Cardiac fibroblast (primary cell): ENCODE data around the gene PALM.
A peak's percentile ranks its signal among the peaks of the same experiment; 100 is the strongest.

ENCODE experiments used
- DNase-seq, 2 donors: peaks; one replicate each; pipeline versions ENCODE4 v3.0.0 to v3.0.0-alpha.2; 2010; ENCODE audit warnings: low read depth in 2 of 2
- H3K4me3 ChIP-seq, 2 donors: replicated peaks in 1 of 2; 1 replicate in 1 of 2; 2 replicates in 1 of 2; pipeline ENCODE4 v1.5.1; 2011; ENCODE audit warnings: low read depth in 2 of 2, low read length in 2 of 2, mild to moderate bottlenecking in 2 of 2, moderate library complexity in 1 of 2
- TF ChIP-seq, protein P1 (sequence below): IDR thresholded peaks from one replicate; pipeline ENCODE4 v1.5.1; 2011; ENCODE audit warnings: low read depth, mild to moderate bottlenecking, low read length, inconsistent platforms

Gene PALM

GRCh38 chr19:757811-758668 is 49.3 kb downstream of the PALM start:
- DNase-seq = no peak
- TF ChIP-seq, protein P1, sequence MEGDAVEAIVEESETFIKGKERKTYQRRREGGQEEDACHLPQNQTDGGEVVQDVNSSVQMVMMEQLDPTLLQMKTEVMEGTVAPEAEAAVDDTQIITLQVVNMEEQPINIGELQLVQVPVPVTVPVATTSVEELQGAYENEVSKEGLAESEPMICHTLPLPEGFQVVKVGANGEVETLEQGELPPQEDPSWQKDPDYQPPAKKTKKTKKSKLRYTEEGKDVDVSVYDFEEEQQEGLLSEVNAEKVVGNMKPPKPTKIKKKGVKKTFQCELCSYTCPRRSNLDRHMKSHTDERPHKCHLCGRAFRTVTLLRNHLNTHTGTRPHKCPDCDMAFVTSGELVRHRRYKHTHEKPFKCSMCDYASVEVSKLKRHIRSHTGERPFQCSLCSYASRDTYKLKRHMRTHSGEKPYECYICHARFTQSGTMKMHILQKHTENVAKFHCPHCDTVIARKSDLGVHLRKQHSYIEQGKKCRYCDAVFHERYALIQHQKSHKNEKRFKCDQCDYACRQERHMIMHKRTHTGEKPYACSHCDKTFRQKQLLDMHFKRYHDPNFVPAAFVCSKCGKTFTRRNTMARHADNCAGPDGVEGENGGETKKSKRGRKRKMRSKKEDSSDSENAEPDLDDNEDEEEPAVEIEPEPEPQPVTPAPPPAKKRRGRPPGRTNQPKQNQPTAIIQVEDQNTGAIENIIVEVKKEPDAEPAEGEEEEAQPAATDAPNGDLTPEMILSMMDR = no peak
- H3K4me3 ChIP-seq = no peak overlapping the region

DNA sequence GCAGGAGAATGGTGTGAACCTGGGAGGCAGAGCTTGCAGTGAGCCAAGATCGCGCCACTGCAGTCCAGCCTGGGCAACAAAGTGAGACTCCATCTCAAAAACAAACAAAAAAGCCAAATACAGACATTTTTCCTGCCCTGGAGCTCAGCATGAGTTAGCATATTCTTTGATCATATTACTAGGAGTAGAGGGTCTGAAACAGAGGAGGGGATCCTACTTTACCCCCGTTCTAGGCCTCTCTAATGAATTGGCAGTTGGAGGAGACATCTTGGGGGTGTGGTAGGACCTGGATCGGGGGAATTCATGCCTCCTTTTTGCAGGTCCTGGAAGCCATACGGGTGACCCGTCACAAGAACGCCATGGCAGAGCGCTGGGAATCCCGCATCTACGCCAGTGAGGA is 54.4 kb downstream of the PALM start:
- DNase-seq = no peak
- no peak overlapping the region for H3K4me3 ChIP-seq
- TF ChIP-seq, protein P1 = no peak

DNA sequence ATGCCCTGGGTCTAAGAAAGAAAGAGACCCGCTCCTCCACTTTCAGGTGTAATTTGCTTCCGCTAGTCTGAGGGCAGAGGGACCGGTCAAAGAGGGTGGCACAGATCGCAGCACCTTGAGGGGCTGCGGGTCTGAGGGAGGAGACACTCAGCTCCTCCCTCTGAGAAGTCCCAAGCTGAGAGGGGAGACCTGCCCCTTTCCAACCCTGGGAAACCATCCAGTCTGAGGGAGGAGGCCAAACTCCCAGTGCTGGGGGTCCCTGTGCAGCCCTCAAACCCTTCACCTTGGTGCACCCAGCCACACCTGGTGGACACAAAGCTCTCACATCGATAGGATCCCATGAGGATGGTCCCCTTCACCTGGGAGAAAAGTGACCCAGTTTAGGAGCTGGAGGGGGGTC is 55.1 kb downstream of the PALM start:
- no peak for DNase-seq
- no peak overlapping the region for H3K4me3 ChIP-seq
- TF ChIP-seq, protein P1 = no peak

DNA sequence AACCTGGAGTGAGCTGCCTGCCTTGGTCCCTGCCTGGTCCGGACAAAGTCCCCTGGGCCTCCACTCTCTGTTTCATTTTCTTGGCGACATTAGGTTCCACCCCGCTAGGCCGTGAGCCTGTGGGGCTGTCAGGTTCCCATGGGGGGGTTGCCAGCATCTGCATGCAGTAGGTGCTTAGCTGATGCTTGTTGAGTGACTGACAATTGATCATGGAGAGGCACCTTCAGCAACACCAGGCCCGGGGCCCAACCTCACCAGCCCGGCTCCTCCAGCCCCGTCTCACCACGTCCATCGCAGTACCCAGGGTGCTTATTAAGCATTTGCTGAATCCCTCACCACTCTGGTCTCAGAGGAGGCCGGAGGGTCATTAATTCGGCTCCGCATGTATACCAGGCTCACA is 55.6 kb downstream of the PALM start:
- DNase-seq = no peak
- TF ChIP-seq, protein P1 = no peak

GRCh38 chr19:765179-765738 is 56.5 kb downstream of the PALM start:
- no peak for DNase-seq
- TF ChIP-seq, protein P1 = no peak

More for the DNA sequence above, 55.6 kb downstream of the PALM start:
- no peak overlapping the region for H3K4me3 ChIP-seq

DNA sequence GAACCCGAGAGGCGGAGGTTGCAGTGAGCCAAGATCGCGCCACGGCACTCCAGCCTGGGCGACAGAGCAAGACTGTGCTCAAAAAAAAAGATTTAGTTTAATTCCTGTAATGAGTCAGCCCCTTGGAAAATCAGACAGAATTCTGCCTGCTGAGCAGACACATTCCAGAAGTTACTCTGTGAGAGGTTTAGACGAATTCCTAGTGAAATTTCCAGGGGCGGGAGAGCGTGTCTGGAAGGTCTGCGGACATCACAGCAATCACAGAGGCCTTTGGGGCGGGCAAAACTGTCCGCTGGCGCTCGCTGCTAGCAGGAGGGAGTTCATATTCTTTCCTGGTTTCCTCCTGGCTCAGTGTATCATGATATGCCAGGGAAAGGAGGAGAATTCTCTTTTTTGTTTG is 59.7 kb downstream of the PALM start:
- TF ChIP-seq, protein P1 = no peak
- DNase-seq = peak; percentile 50 to 90
- no peak overlapping the region for H3K4me3 ChIP-seq

More at GRCh38 chr19:765179-765738, 56.5 kb downstream of the PALM start:
- no peak overlapping the region for H3K4me3 ChIP-seq

- no peak overlapping the region for H3K4me3 ChIP-seq
- DNase-seq = no peak
- TF ChIP-seq, protein P1 = no peak
Measured at GRCh38 chr19:769616-770015, 60.9 kb downstream of the PALM start.
